Heart left ventricle (tissue), 16 donors: ENCODE measurements around the gene JSRP1. TPM values are rescaled to one million over a fixed set of nuclear protein-coding genes. Genes with fewer than 3 reads are reported as not detected.

Experiments used
- ATAC-seq, 4 donors: fragments of 200-7000 bp; cut with Tn5 transposase; one replicate each; pipeline ENCODE4 v1.9.1; 2020 to 2022; ENCODE audit warnings: moderate library complexity in 4 of 4, mild to moderate bottlenecking in 3 of 4, moderate number of reproducible peaks in 1 of 4
- DNase-seq, 5 donors: peaks; one replicate each; pipeline ENCODE4 v3.0.0-alpha.2; 2020
- H3K27ac ChIP-seq, 12 donors: fragments of 200-600 bp; sonication (generic) in 4 of 12; one replicate each; pipeline versions ENCODE4 v1.5.0 to v1.8.0; 2016 to 2022; ENCODE audit warnings: mild to moderate bottlenecking in 2 of 12
- H3K27me3 ChIP-seq, 9 donors: fragments of 200-600 bp; sonication (generic) in 2 of 9; one replicate each; pipeline versions ENCODE4 v1.5.1 to v1.8.0; 2016 to 2022; ENCODE audit warnings: mild to moderate bottlenecking in 3 of 9
- H3K36me3 ChIP-seq, 9 donors: fragments of 200-600 bp; sonication (generic) in 2 of 9; one replicate each; pipeline versions ENCODE4 v1.5.0 to v1.8.0; 2018 to 2022; ENCODE audit warnings: mild to moderate bottlenecking in 2 of 9
- H3K4me1 ChIP-seq, 12 donors: fragments of 200-600 bp; sonication (generic) in 4 of 12; one replicate each; pipeline versions ENCODE4 v1.5.0 to v1.8.0; 2016 to 2022; ENCODE audit warnings: mild to moderate bottlenecking in 3 of 12
- H3K4me3 ChIP-seq, 12 donors: fragments of 200-600 bp; sonication (generic) in 4 of 12; one replicate each; pipeline versions ENCODE4 v1.5.0 to v1.8.0; 2017 to 2022; ENCODE audit warnings: mild to moderate bottlenecking in 9 of 12, moderate library complexity in 4 of 12
- H3K9me3 ChIP-seq, 12 donors: fragments of 200-600 bp; sonication (generic) in 4 of 12; one replicate each; pipeline versions ENCODE4 v1.5.0 to v1.8.0; 2016 to 2022; ENCODE audit warnings: mild to moderate bottlenecking in 1 of 12
- POLR2A ChIP-seq, 2 donors: fragments of 450-650 bp; IDR thresholded peaks; one replicate each; pipeline ENCODE4 v1.6.1; 2017; ENCODE audit warnings: antibody characterized with exemption in 2 of 2, mild to moderate bottlenecking in 2 of 2, moderate library complexity in 2 of 2
- WGBS, 4 donors: extraction: QIAGEN DNeasy Blood & Tissue Kit in 2 of 4; methylation state at CpG; one replicate each; pipeline versions ENCODE4 v1.1.5 to v1.1.7; 2013 to 2018; 5-methylcytosine and 5-hydroxymethylcytosine counted together
- intact Hi-C, 10 donors: fragments of 100-400 bp; cut with DNase I; formaldehyde crosslinking; loops; one replicate each; pipeline versions ENCODE4 v1.11.1 to v1.14.2; 2022
- long read RNA-seq, 3 donors: library from polyadenylated mRNA; unstranded; transcript quantifications; one replicate each; pipeline ENCODE4 v2.0.0, GENCODE V29; 2020 to 2021
- polyA plus RNA-seq, 2 donors: library from polyadenylated mRNA; stranded (reverse); fragments of 200-250 nt; gene quantifications; one replicate each; pipeline ENCODE4 v1.2.3, GENCODE V29; 2013
- total RNA-seq, 9 donors: library from RNA; depleted of rRNA in 2 of 9; stranded (reverse); fragments of >200 nt in 2 of 9; fragmentation: NEBNext Ultra II Directional in 3 of 9; extraction: Animal tissue kit (Norgen Biotek cat#: 25700) in 3 of 9; gene quantifications; one replicate each; pipeline versions ENCODE4 v1.1.0 to v1.2.4, GENCODE V29; 2016 to 2023
- TF ChIP-seq, protein P1 (sequence below), 12 donors: fragments of 200-600 bp; sonication (generic) in 4 of 12; IDR thresholded peaks; one replicate each; pipeline versions ENCODE4 v1.5.0 to v1.8.0; 2018 to 2022; ENCODE audit warnings: antibody characterized with exemption in 12 of 12, mild to moderate bottlenecking in 5 of 12
- donor health status: ischemic (EF 13 %, LVEDD 7.1; RV severe dilation, severe dysfunction).
- donor health status: healthy with polysubstance abuse.
- donor health status: DM: no; HTN: yes; CAD: no.
- donor health status: DM: no; HTN: no; CAD: no.
- donor health status: ischemic (EF 25% LVEDD 6.9; RV normal size, moderate dysfunction).
- donor health status: ischemic (EF 25% LVEDD 5.7; RV mildly dilated, moderate dysfunction).
- donor health status: healthy.
- donor health status: DM: yes; HTN: yes; CAD: no.
- donor health status: ischemic (EF 35%, LVEDD 5.7; RV mildly dilated, moderate dysfunction).
- donor health status: nonischemic (EF 11% LVEDD 7.7; RV severe dilation, severe dysfunction).
- donor health status: DM: yes; HTN: yes; CAD: no.
- donor health status: PGD.
- donor health status: ischemic (EF 29% LVEDD 5.4; RV normal size, mild dysfunction).
- donor health status: nonischemic (EF 23%, LVEDD 6.1; RV moderate dilation, normal function).

JSRP1 gene, protein sequence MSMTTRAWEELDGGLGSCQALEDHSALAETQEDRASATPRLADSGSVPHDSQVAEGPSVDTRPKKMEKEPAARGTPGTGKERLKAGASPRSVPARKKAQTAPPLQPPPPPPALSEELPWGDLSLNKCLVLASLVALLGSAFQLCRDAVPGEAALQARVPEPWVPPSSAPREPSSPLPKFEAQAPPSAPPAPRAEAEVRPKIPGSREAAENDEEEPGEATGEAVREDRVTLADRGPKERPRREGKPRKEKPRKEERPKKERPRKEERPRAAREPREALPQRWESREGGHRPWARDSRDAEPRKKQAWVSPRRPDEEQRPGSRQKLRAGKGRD
- total RNA-seq: under 1 TPM in 1 of 9 donors, not detected in 8; 0.25 TPM
- polyA plus RNA-seq: under 1 TPM in 1 of 2 donors, not detected in 1; 0.34 TPM
- long read RNA-seq, donor 1: 0 reads
- long read RNA-seq, donor 2: 0 reads
- long read RNA-seq, donor 3: 0 reads

DNA sequence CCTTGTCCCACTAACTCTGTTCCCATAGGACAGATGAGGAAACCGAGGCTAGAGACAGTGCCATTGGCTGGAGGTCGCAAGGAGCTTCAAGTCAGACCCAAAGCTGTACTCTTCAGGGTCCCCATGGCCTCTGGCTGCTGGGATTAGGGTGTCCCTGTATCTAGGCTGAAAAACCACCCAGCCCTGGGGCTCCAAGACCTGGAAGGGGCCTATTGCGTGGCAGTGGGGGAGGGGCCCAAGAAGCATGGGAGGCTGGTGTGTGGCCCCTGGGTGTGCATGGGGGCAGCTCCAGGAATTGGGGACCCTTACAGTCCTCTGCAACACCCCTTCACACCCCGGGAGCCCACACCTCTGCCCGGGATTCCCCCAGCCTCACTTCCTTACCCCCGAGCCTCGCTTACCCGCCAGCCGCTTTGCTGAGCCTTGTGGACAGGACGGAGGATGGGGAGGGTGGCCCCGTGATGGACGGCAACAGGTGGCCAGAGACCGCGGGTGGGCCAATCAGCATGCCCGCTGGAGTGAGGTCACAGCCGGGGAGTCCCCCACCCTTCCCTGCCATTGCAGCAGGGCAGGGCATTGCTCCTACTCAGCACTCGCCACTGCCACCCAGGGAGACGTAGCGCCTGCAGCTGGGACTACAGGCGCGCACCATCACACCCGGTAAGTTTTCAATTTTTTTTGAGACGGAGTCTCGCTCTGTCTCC, at the start of gene JSRP1:
JSRP1 (minus strand) TSS at position 436 of the 704 bp plus-strand sequence. CDS start 1,103 bp downstream, outside the sequence.
- intact Hi-C loops: no loop called here
- H3K9me3 ChIP-seq: no peaks in the 10 kb centered on the region
- H3K4me3 ChIP-seq: no peak within 1 kb of the TSS
- peaks cover 26 to 35% (median 29%) of the 10 kb centered on the region in 9 donors for H3K27me3 ChIP-seq
- peaks cover 0 to 28% (median 20%) of the 10 kb centered on the region in 12 donors for H3K4me1 ChIP-seq
- DNase-seq: no peak
- H3K36me3 ChIP-seq: no peaks in the 10 kb centered on the region
- ATAC-seq: no peak
- H3K27ac ChIP-seq: no peak within 1 kb of the TSS
- TF ChIP-seq, protein P1, sequence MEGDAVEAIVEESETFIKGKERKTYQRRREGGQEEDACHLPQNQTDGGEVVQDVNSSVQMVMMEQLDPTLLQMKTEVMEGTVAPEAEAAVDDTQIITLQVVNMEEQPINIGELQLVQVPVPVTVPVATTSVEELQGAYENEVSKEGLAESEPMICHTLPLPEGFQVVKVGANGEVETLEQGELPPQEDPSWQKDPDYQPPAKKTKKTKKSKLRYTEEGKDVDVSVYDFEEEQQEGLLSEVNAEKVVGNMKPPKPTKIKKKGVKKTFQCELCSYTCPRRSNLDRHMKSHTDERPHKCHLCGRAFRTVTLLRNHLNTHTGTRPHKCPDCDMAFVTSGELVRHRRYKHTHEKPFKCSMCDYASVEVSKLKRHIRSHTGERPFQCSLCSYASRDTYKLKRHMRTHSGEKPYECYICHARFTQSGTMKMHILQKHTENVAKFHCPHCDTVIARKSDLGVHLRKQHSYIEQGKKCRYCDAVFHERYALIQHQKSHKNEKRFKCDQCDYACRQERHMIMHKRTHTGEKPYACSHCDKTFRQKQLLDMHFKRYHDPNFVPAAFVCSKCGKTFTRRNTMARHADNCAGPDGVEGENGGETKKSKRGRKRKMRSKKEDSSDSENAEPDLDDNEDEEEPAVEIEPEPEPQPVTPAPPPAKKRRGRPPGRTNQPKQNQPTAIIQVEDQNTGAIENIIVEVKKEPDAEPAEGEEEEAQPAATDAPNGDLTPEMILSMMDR (IDR thresholded peaks at IDR 0.05): no peak
- TF ChIP-seq POLR2A (IDR thresholded peaks at IDR 0.05): no peak
- 72 to 78% (median 76%) methylated on average over 22 to 24 of the region's 24 CpGs for WGBS, 4 donors

DNA sequence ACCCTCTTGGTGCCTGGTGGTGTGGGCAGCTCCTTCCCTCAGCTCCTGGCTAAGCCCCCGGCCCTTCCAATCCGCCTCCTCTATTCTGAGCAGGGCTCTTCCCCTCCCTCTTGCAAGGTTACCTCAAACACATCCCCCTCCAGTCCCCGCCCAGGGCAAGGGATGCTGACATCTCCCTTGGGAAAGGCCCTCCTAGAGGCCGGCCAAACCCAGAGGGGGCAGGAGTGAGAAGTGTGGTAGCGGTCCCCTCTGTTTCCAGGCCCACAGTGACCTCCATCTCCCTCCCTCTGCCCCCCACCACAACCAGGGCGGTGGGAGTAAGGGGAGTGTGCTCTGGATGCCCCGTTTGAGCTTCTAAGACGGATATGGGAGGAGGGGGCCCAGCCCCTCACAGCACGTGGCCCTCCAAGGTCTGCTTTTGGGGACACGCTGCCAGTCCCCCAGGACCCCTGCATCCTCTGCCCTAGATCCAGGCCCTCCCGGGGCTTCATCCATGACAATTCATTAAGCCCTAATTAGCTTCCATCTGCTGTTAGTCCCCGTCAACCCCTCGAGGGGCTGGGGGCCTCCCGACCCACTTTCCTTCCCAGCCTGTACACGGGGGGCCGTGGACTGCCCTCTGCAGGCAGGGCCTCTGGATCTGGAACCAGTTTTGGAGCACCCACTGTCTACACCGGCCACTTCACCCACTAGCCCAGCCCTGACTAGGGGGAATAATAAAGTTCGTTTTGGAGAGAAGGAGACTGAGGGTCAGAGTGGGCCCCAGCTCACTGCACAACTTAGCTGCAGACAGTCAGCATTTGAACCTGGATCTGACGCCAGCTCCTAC, 49.4 kb upstream of the JSRP1 start:
- Histone ChIP-seq H3K4me3 (no peak overlapping the region), H3K27me3 (peaks cover 10 to 77% (median 45%) of the 10 kb centered on the region in 9 donors), H3K27ac (no peak overlapping the region), H3K36me3 (no peaks in the 10 kb centered on the region), H3K9me3 (no peaks in the 10 kb centered on the region), H3K4me1 (peaks cover 0 to 21% (median 7%) of the 10 kb centered on the region in 12 donors)
- WGBS, 4 donors: 71 to 87% (median 81%) methylated on average over 14 to 19 of the region's 19 CpGs
- intact Hi-C loops: no loop called here
- DNase-seq (no peak), ATAC-seq (no peak)
- TF ChIP-seq, protein P1 (IDR thresholded peaks at IDR 0.05): no peak
- TF ChIP-seq POLR2A (IDR thresholded peaks at IDR 0.05): no peak

GRCh38 chr19:2303211-2303798, 47.1 kb upstream of the JSRP1 start:
- no peak overlapping the region for H3K27ac ChIP-seq
- intact Hi-C loops: no loop called here
- DNase-seq: no peak
- TF ChIP-seq, protein P1 (IDR thresholded peaks at IDR 0.05): no peak
- TF ChIP-seq POLR2A (IDR thresholded peaks at IDR 0.05): no peak
- ATAC-seq: no peak
- no peak overlapping the region for H3K4me3 ChIP-seq
- H3K4me1 ChIP-seq: peaks cover 0 to 15% (median 7%) of the 10 kb centered on the region in 12 donors
- H3K27me3 ChIP-seq: peaks cover 10 to 56% (median 25%) of the 10 kb centered on the region in 9 donors
- no peaks in the 10 kb centered on the region for H3K36me3 ChIP-seq
- H3K9me3 ChIP-seq: no peaks in the 10 kb centered on the region
- WGBS, 4 donors: 75 to 82% (median 79%) methylated on average over 19 to 26 of the region's 26 CpGs
